Measurements from ENCODE around the gene MUC5B. TPM values are rescaled to one million over a fixed set of nuclear protein-coding genes. Genes with fewer than 3 reads are reported as not detected.

The MUC5B gene
- total RNA-seq, 2 experiments from 2014 or later, result not detected

- no peak overlapping the region for H3K4me3 Mint-ChIP-seq
- ChIA-PET CTCF (no interaction called here), POLR2A (no interaction called here)
- no peak overlapping the region for H3K27ac Mint-ChIP-seq
- no peaks in the 10 kb centered on the region for H3K4me1 Mint-ChIP-seq
- no peaks in the 10 kb centered on the region for H3K9me3 Mint-ChIP-seq
- DNase-seq, result no peak
- H3K27me3 Mint-ChIP-seq, result no peaks in the 10 kb centered on the region
- H3K36me3 Mint-ChIP-seq (ENCODE audit: low read depth), result peaks cover 4% of the 10 kb centered on the region
Observed at GRCh38 chr11:1295086-1295485, 72.2 kb downstream of the MUC5B start.

- no peaks in the 10 kb centered on the region for H3K9me3 Mint-ChIP-seq
- H3K36me3 Mint-ChIP-seq (ENCODE audit: low read depth), result peaks cover 4% of the 10 kb centered on the region
- no peak for DNase-seq
- H3K27ac Mint-ChIP-seq, result no peak overlapping the region
- POLR2A ChIA-PET, result no interaction called here
- no peak overlapping the region for H3K4me3 Mint-ChIP-seq
- no peaks in the 10 kb centered on the region for H3K4me1 Mint-ChIP-seq
- H3K27me3 Mint-ChIP-seq, result no peaks in the 10 kb centered on the region
- CTCF ChIA-PET, result no interaction called here
Observed at GRCh38 chr11:1295591-1295990, 72.7 kb downstream of the MUC5B start.

- CTCF ChIA-PET, result no interaction called here
- Mint-ChIP-seq H3K27me3 (no peaks in the 10 kb centered on the region), H3K4me1 (no peaks in the 10 kb centered on the region), H3K36me3 (ENCODE audit: low read depth) (peaks cover 4% of the 10 kb centered on the region), H3K9me3 (no peaks in the 10 kb centered on the region), H3K27ac (peak overlapping the region; percentile 5), H3K4me3 (no peak overlapping the region)
- POLR2A ChIA-PET, result no interaction called here
- no peak for DNase-seq
Observed at GRCh38 chr11:1296287-1296686, 73.4 kb downstream of the MUC5B start.

- no peaks in the 10 kb centered on the region for H3K27me3 Mint-ChIP-seq
- no peak overlapping the region for H3K27ac Mint-ChIP-seq
- H3K4me3 Mint-ChIP-seq, result no peak overlapping the region
- ChIA-PET POLR2A (no interaction called here), CTCF (no interaction called here)
- peaks cover 4% of the 10 kb centered on the region for H3K36me3 Mint-ChIP-seq (ENCODE audit: low read depth)
- H3K9me3 Mint-ChIP-seq, result no peaks in the 10 kb centered on the region
- no peaks in the 10 kb centered on the region for H3K4me1 Mint-ChIP-seq
- no peak for DNase-seq
Observed at GRCh38 chr11:1297011-1297575, 74.2 kb downstream of the MUC5B start.

GRCh38 chr11:1297576-1298473 lies 75.0 kb downstream of the MUC5B start:
- Mint-ChIP-seq H3K27ac (peak overlapping the region; percentile 31), H3K4me1 (no peaks in the 10 kb centered on the region), H3K4me3 (no peak overlapping the region), H3K36me3 (ENCODE audit: low read depth) (no peaks in the 10 kb centered on the region), H3K27me3 (no peaks in the 10 kb centered on the region), H3K9me3 (no peaks in the 10 kb centered on the region)
- POLR2A ChIA-PET, result no interaction called here
- DNase-seq, result no peak
- CTCF ChIA-PET, result no interaction called here

GRCh38 chr11:1298695-1299492 lies 76.0 kb downstream of the MUC5B start:
- ChIA-PET POLR2A (interaction anchor here (0.6 kb wide), 1 partner anchor 224 kb away, joined by 3 read pairs; the partner anchor contains the start of gene MUC2), CTCF (no interaction called here)
- Mint-ChIP-seq H3K4me1 (no peaks in the 10 kb centered on the region), H3K27me3 (no peaks in the 10 kb centered on the region), H3K4me3 (no peak overlapping the region), H3K36me3 (ENCODE audit: low read depth) (no peaks in the 10 kb centered on the region), H3K9me3 (no peaks in the 10 kb centered on the region), H3K27ac (no peak overlapping the region)
- DNase-seq, result no peak

- Mint-ChIP-seq H3K36me3 (ENCODE audit: low read depth) (no peaks in the 10 kb centered on the region), H3K9me3 (no peaks in the 10 kb centered on the region), H3K4me1 (no peaks in the 10 kb centered on the region), H3K4me3 (no peak overlapping the region), H3K27ac (no peak overlapping the region), H3K27me3 (no peaks in the 10 kb centered on the region)
- no peak for DNase-seq
- ChIA-PET CTCF (no interaction called here), POLR2A (no interaction called here)
Observed at GRCh38 chr11:1299621-1300020, 76.8 kb downstream of the MUC5B start.

GRCh38 chr11:1300121-1300520 lies 77.3 kb downstream of the MUC5B start:
- Mint-ChIP-seq H3K36me3 (ENCODE audit: low read depth) (no peaks in the 10 kb centered on the region), H3K4me3 (no peak overlapping the region), H3K4me1 (peaks cover 3% of the 10 kb centered on the region), H3K9me3 (no peaks in the 10 kb centered on the region), H3K27ac (no peak overlapping the region), H3K27me3 (no peaks in the 10 kb centered on the region)
- ChIA-PET CTCF (no interaction called here), POLR2A (no interaction called here)
- DNase-seq, result no peak

GRCh38 chr11:1300569-1301187 lies 77.8 kb downstream of the MUC5B start:
- H3K9me3 Mint-ChIP-seq, result no peaks in the 10 kb centered on the region
- no peaks in the 10 kb centered on the region for H3K27me3 Mint-ChIP-seq
- H3K4me3 Mint-ChIP-seq, result no peak overlapping the region
- ChIA-PET POLR2A (no interaction called here), CTCF (no interaction called here)
- peaks cover 3% of the 10 kb centered on the region for H3K4me1 Mint-ChIP-seq
- H3K36me3 Mint-ChIP-seq (ENCODE audit: low read depth), result no peaks in the 10 kb centered on the region
- DNase-seq, result no peak
- no peak overlapping the region for H3K27ac Mint-ChIP-seq

GRCh38 chr11:1301220-1302000 lies 78.5 kb downstream of the MUC5B start:
- ChIA-PET POLR2A (no interaction called here), CTCF (no interaction called here)
- H3K27ac Mint-ChIP-seq, result peak overlapping the region; percentile 41
- no peak overlapping the region for H3K4me3 Mint-ChIP-seq
- DNase-seq, result no peak
- H3K36me3 Mint-ChIP-seq (ENCODE audit: low read depth), result no peaks in the 10 kb centered on the region
- no peaks in the 10 kb centered on the region for H3K27me3 Mint-ChIP-seq
- no peaks in the 10 kb centered on the region for H3K9me3 Mint-ChIP-seq
- peaks cover 3% of the 10 kb centered on the region for H3K4me1 Mint-ChIP-seq

- POLR2A ChIA-PET, result no interaction called here
- peaks cover 7% of the 10 kb centered on the region for H3K4me1 Mint-ChIP-seq
- H3K4me3 Mint-ChIP-seq, result no peak overlapping the region
- H3K27me3 Mint-ChIP-seq, result no peaks in the 10 kb centered on the region
- no peaks in the 10 kb centered on the region for H3K9me3 Mint-ChIP-seq
- H3K36me3 Mint-ChIP-seq (ENCODE audit: low read depth), result no peaks in the 10 kb centered on the region
- H3K27ac Mint-ChIP-seq, result no peak overlapping the region
- CTCF ChIA-PET, result no interaction called here
- no peak for DNase-seq
Observed at GRCh38 chr11:1302041-1302460, 79.2 kb downstream of the MUC5B start.

- ChIA-PET CTCF (no interaction called here), POLR2A (no interaction called here)
- Mint-ChIP-seq H3K4me1 (peaks cover 12% of the 10 kb centered on the region), H3K9me3 (no peaks in the 10 kb centered on the region), H3K36me3 (ENCODE audit: low read depth) (no peaks in the 10 kb centered on the region), H3K27ac (no peak overlapping the region), H3K27me3 (no peaks in the 10 kb centered on the region), H3K4me3 (no peak overlapping the region)
- no peak for DNase-seq
Observed at GRCh38 chr11:1302461-1303125, 79.7 kb downstream of the MUC5B start.
